K562 (cell line): Measurements from ENCODE around the gene SYCN. TPM values are rescaled to one million over a fixed set of nuclear protein-coding genes. Genes with fewer than 3 reads are reported as not detected.
A peak's percentile ranks its signal among the peaks of the same experiment; 100 is the strongest.

Source experiments
- ELF4 ChIP-seq: fragments of 450-650 bp; formaldehyde crosslinking; IDR thresholded peaks from 2 replicates; pipeline ENCODE4 v1.4.0; 2022; ENCODE audit warnings: missing genetic modification characterization
- MGA ChIP-seq: fragments of 450-650 bp; IDR thresholded peaks from 2 replicates; pipeline ENCODE4 v1.6.1; 2016; ENCODE audit warnings: mild to moderate bottlenecking, moderate library complexity
- ZNF263 ChIP-seq: sonication (generic); formaldehyde crosslinking; IDR thresholded peaks from 2 replicates; pipeline ENCODE4 v1.8.0; 2022; ENCODE audit warnings: mild to moderate bottlenecking, missing genetic modification reagents, borderline replicate concordance
- polyA plus RNA-seq, 8 experiments: library from polyadenylated mRNA; depleted of rRNA in 4 of 8; stranded (reverse) in 5 of 8; unstranded in 3 of 8; fragments of >200 nt; fragmentation: Nextera tagmentation in 2 of 8; fragmentation: Illumina TruSeq in 1 of 8; extraction: Ambion mirVana in 2 of 8; extraction: Trizol in 1 of 8; gene quantifications; 2 replicates each; pipeline versions ENCODE4 v1.2.1 to v1.2.3, GENCODE V29; 2011 to 2014; ENCODE audit warnings: inconsistent platforms in 1 of 8, missing spikeins in 1 of 8
- total RNA-seq, 7 experiments: library from RNA; depleted of rRNA in 6 of 7; stranded (reverse); fragments of >200 nt in 6 of 7; fragmentation: Illumina TruSeq in 2 of 7; extraction: Trizol in 2 of 7; gene quantifications; 2 replicates each; pipeline versions ENCODE4 v1.2.1 to v1.2.3, GENCODE V29; 2011 to 2021; ENCODE audit warnings: low replicate concordance in 1 of 7

SYCN gene
- total and polyA plus RNA-seq, 9 of the 15 experiments (the other 6 are each of a cell fraction or from before 2014, with no cell fraction given), result not detected

GRCh38 chr19:39196860-39197562 is 7.1 kb downstream of the SYCN start, which contains the start of gene NCCRP1 (continued):
- TF ChIP-seq MGA (peak; percentile 83), ELF4 (CRISPR knock-in tag) (peak; percentile 38; the same call in 1 of the 2 replicates), ZNF263 (CRISPR knock-in tag) (peak; percentile 72; the same call in 1 of the 2 replicates)
